Stimulated activated CD4-positive, alpha-beta T cell treated with anti-CD3 and anti-CD28 coated beads, Interleukin-15, amount 100 ng/mL, for 24 hours (primary cell): Measurements from ENCODE around the gene DRC1.
A peak's percentile ranks its signal among the peaks of the same experiment; 100 is the strongest.

Source experiments
- DNase-seq: peaks from one replicate; pipeline ENCODE4 v3.0.0-alpha.2; 2020

The DRC1 gene

DNA sequence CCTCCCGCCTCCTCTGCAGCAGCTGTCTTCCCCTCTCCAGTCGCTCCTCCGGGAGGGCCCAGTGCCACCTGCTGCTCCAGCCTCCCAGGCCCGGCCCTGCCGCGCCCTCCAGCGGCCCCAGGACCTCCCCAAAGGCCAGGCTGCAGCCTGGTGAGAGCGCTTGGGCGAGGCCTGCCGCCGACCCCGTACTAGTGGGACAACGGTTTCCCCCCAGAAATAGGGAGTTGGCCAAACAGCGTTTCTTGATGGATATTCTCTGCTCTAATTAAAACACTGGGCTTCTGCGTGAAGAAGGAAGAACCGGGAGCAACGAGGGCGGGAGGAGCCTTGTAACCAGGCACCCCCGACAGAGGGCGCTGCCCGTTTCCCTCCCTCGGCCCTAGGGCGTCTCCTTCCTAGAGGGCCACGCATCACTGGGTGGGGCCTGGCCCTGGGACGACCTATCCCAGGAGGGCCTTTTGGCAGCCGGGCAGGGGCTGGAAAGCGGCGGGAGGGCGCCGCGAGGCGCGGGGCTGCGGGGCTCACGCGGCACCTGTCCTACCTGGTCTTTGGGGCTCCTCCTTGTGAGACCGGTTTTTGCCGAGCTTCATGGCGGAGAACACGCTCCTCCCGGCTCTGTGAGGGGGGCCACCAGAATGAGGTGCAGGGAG, 101.6 kb downstream of the DRC1 start:
- DNase-seq: peak; percentile 94

DNA sequence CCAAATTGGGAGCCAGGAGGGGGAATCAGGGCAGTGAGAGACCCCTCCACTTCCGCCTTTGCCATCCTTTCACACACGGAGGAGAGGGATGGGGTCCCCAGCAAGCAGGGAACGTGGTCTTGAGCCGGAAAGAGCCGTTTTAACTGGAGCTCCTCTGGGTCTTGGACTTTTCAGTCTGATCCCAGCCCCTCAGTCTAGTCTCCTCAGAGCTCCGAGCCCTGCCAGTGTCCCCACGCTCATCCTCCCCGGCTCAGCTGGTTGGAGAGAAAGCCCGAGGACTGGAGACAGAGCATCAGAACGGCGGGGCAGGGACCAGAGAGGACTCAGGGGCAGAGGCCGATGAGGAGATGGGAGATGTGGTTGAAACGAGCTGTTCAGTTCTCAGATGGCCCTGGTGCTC, 102.3 kb downstream of the DRC1 start:
- no peak for DNase-seq

DNA sequence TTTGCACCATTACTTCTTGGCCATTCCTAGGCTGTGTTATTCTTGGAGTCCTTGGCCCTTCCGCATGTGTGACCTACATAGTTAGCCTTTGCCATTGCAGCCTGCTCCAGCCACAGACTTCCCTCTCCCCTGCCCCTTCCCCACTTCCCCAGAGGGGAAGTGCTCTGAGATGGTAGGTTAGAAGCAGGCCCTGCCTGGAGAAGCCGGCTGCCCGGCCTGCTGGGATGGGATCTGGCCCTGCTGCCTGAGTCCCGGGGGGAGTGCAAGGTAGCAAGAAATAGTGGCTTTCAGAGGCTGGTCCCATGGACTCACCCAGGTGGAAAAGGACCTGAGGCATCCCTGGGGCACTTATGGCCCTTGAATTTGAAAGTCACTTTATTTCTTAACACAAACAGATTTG, 104.6 kb downstream of the DRC1 start:
- DNase-seq: no peak
